GM18499 (cell line): ENCODE results near the gene SLIT1.

ENCODE experiments used
- ATAC-seq: cut with Tn5 transposase; IDR thresholded peaks from one replicate; pipeline ENCODE4 v1.9.1; 2021; ENCODE audit warnings: moderate number of reproducible peaks; ENCODE audit not compliant: insufficient read depth, unreplicated experiment

SLIT1 gene

GRCh38 chr10:97185326-97186058 lies at the start of gene SLIT1:
Gene SLIT1, minus strand, starts transcription at chr10:97185959. Its CDS starts 285 bp downstream, at chr10:97185674.
- ATAC-seq = no peak

- ATAC-seq = no peak
These were observed 49.6 kb upstream of the SLIT1 start for GRCh38 chr10:97235353-97235752.

GRCh38 chr10:97234400-97234799 lies 48.6 kb upstream of the SLIT1 start:
- no peak for ATAC-seq

DNA sequence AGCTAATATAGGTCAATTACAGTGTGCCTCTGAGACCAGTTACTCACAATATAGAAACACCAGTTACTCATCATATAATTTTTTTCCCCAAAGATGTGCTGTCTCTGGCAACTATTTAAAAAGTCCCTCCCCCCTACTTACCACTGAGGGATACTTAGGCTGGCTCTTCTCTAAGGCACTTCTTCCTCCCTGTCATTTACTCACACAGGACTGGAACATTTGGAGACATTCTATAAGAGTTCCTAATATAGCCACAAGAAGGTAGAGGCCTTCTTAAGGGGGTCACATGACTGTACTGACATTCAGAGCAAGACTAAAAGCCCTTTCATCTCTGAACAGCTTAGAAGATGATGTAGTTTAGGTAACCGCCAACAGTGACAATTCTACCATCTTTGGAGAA lies 44.4 kb upstream of the SLIT1 start:
- ATAC-seq = no peak

DNA sequence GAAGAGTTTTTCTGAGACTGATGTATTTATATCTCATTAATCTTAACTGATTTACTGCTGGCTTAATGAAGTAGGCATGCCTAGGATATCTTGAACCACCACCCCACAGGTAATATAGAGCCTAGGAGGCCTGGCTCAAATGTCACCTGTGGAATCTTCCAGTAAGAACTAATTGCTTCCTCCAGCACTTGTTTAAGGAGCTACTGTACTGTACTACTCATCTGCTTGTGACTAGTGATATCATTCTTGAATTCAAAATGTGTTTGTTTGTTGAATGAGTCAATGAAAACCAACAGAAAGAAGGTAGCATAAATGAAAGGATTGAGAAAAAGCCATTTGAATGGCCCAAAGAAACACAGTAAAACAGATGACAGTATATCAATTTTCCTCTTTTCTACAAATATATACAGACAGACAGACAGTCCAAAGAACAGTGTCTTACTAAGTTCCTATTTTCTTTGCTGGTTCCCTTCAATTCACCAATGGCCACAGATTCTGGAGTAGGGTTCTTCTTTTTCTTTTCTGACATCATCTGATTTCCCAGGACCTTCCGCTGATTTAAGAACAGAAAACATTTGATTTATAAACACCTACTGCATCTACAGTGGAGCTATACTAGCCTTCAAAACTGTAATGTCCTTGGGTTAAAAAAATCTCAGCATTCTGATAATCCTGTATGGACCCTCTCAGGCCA lies 43.7 kb upstream of the SLIT1 start:
- ATAC-seq = no peak

GRCh38 chr10:97228775-97229157 lies 43.0 kb upstream of the SLIT1 start:
- ATAC-seq = no peak

- no peak for ATAC-seq
These were observed 42.5 kb upstream of the SLIT1 start for GRCh38 chr10:97228130-97228774.

DNA sequence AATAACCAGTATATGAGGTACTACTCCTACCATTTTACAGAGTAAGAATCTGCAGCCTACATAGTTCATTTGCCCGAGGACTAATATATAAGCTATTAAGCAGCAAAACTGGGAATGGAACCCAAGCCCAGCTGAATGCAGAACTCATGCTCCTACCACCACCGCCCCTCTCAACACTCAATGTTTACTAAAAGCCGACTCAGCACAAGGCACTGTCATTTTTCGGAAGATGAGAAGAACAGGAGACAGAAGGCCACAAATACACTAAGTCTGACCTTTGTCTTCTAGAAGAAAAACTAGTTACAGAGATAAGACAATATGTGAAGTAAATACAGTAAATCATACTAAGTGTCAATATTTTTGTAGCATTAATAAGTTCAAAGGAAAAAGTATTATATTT lies 40.6 kb upstream of the SLIT1 start:
- ATAC-seq = no peak

DNA sequence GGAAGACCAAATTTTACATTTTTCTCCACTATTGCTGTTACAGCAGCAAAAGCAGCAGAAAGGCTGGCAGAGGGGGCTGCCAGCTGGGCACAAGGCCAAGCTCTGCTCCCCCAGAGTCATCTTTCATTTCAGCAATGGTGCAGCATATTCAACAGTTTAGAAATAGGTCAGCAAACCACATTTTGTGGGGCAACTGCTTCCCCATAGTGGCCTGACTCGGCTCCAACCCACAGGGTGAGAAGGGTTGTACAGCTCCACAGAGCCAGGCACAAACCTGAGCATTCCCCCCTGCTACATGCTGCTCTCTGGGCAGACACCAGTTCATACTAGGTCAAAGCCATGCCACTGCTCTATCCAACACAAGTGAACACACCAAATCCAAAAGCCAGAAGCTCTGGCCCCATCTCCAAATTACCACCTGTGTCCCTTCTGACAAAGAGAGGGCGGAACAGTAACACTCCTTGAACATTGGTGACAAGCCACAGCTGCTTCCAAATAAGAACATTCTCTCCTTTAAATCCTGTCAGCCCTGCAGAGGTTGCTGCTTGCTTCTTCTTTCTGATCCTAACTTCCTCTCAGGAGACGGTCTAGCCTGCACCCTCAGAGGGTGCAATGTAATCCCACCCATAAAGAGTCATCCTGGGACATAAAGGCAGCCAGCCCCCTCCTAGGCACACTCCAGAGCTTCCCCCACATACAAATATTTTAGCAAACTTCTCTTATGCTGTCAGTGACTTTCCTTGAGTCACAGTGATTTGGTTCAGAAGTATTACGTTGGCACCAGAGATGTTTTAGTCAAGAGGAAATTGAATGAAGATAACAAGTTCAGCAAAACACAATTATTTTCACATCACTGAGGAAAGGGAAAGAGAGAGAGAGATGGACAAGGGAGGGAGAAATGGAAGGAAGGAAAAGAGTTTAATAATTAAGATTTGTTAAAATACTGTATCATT lies 39.0 kb upstream of the SLIT1 start:
- no peak for ATAC-seq

DNA sequence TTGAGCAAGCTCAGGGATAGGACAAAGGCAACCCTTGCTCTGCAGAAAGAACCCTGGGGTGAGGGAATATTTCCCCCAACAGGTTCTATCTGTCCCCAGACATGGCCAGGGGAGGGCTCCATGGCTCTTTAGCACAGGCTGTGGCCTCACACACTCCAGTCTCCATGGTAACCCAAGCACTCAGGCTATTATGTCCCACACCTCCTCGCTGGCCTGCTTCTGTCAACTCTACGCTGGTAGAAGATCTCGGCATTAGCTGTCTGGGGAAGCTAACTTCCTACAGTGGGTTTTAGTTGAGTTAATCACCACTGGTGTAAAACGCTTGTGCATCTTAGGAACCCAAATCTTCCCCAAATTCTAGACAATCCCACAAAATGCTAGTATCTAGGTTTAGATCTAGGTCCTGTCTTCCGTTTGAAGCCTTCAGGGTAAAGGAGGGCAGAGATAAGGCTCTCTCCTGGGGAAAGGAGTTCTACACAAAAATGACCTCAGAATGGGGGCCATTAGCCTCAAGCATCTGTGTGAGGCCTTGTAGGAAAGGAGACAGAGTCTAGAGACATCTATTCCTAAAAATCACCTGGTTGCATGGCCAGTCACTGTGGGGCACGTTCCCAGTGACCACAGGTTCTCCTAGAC lies 36.7 kb upstream of the SLIT1 start:
- no peak for ATAC-seq

DNA sequence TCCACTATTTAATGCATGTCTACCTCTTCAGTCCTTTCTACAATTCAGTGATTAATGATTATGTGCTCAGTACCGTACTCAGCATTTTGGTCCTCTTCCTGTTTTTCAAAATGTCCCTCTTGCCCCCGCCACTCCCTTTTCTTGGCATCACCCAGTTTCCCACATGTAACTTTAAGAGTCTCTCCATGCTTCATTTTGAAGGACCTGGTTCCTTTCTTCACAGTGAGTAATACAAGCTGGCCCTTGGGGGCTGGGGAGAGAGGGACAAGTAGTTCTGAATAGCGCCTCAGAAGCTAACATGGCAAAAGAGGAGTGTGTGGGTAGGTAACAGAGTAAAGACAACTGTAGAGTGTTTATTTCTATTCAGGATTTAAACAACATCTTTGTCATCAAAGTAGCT lies 34.6 kb upstream of the SLIT1 start:
- no peak for ATAC-seq

- no peak for ATAC-seq
These were observed 31.5 kb upstream of the SLIT1 start for GRCh38 chr10:97217299-97217698.

DNA sequence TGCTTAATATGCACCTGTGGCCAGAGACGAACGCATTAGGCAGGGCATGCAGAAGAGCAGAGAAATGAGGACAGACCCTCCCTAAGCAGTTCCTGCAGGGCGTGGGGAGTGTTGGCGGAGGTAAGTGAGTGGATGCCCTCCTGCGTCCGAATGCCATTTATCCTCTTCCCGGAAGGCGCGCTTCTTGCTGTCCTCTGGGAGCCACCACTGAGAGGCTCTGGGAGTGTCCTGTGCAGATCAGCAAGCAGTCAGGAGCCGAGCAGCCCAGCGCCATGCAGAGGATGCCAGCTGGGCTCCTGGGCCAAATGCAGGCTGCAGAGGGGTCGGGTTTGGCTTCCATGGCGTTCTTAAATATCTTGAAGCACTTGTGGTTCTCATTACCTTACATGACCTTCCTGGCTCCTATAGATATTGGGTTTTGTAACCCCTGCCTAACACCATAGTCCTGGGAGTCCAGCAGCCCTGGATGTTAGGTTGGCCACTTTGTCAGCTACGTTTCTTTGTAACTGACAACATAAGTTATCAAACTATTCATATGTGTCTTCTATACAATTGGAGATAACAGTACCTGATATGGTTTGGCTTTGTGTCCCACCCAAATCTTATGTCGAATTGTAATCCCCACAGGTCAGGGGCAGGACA lies 30.0 kb upstream of the SLIT1 start:
- ATAC-seq = no peak

GRCh38 chr10:97213431-97213830 lies 27.7 kb upstream of the SLIT1 start:
- ATAC-seq = no peak

DNA sequence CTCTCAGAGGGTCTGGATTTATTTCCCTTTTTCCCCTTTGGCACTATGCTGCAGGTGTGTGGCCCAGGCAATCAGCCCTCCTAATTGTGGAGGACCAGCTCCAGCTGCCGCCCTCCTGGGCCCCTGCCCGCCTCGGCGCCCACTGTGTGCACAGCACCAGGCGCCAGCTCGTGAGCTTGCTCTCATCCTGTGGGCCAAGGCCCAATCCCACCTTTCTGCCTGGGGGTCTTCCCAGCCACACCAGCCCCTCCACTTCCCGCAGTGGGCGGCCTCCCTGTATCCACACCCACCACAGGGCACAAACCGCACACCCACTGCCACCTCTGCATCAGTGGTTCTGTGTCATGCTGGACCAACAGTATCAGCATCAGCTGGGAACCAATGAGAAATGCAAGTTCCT lies 25.5 kb upstream of the SLIT1 start:
- no peak for ATAC-seq

DNA sequence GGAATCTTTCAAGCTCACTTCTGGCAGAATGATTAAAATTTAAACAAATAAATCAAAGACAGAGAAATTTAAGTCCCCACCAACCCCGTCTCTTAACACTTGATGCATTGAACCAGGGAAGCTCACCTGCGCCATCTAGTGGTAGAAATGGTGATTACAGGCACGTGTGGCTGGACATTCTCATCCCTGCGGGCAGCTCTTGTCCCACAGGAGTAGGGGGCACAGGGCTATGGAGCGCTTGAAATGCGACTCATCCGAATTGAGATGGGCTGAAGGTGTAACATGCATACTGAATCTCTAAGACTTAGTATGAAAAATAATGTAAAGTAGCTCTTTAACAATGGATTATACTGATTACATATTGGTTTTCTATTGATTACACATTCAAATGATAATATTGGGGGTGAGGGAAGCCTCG lies 24.8 kb upstream of the SLIT1 start:
- no peak for ATAC-seq

- no peak for ATAC-seq
These were observed 22.1 kb upstream of the SLIT1 start for GRCh38 chr10:97207756-97208346.

GRCh38 chr10:97207131-97207530 lies 21.4 kb upstream of the SLIT1 start:
- no peak for ATAC-seq
